HEK293 (cell line): ENCODE data around the gene SLC10A7.
"Not testable (repeated sequence)": the region's sequence is repeated elsewhere in the genome, so short reads cannot be mapped to it uniquely, and the experiment has no call there.

Experiments used
- CTCF ChIA-PET: fragments of 350-600 bp; formaldehyde crosslinking; extraction: SDS; loops from one replicate; lab custom pipeline; 2021; ENCODE audit warnings: antibody characterized with exemption; lab: Yijun Ruan, JAX
- POLR2A ChIA-PET: fragments of 300-600 bp; formaldehyde crosslinking; extraction: SDS; loops from one replicate; lab custom pipeline; 2020; ENCODE audit warnings: antibody characterized with exemption, inconsistent platforms; lab: Yijun Ruan, JAX
- H3K27ac ChIP-seq: fragments of 200-500 bp; sonication (Bioruptor generic); 2 replicates; pipeline ENCODE4 v1.5.1; 2014; ENCODE audit warnings: low read depth, low read length, control low read depth, inconsistent platforms; ENCODE audit errors: extremely low read depth
- H3K36me3 ChIP-seq, 2 experiments: fragments of 200-500 bp in 1 of 2; sonication (Bioruptor generic) in 1 of 2; 1 replicate in 1 of 2; 2 replicates in 1 of 2; pipeline ENCODE4 v1.5.1; 2014 to 2017; ENCODE audit warnings: inconsistent platforms in 2 of 2, low read length in 2 of 2; ENCODE audit not compliant: control insufficient read depth in 2 of 2, insufficient read depth in 1 of 2
- H3K4me1 ChIP-seq: fragments of 200-500 bp; sonication (Bioruptor generic); 2 replicates; pipeline ENCODE4 v1.5.1; 2014; ENCODE audit warnings: mild to moderate bottlenecking, low read length, inconsistent platforms; ENCODE audit not compliant: control insufficient read depth, insufficient read depth
- H3K4me3 ChIP-seq: 2 replicates; pipeline ENCODE4 v1.5.1; 2011; ENCODE audit warnings: low read depth, mild to moderate bottlenecking, control low read depth, low read length, moderate library complexity
- H3K9me3 ChIP-seq: fragments of 200-500 bp; sonication (Bioruptor generic); 2 replicates; pipeline ENCODE4 v1.5.1; 2014; ENCODE audit warnings: low read depth, low read length, inconsistent platforms; ENCODE audit not compliant: control insufficient read depth, insufficient read depth
- EGR2 ChIP-seq: fragments of 450-650 bp; formaldehyde crosslinking; IDR thresholded peaks from 2 replicates; pipeline ENCODE4 v1.5.1; 2016; ENCODE audit warnings: low read depth, missing biosample characterization, missing genetic modification characterization
- HIC1 ChIP-seq: fragments of 450-650 bp; formaldehyde crosslinking; IDR thresholded peaks from 2 replicates; pipeline ENCODE4 v1.5.1; 2016; ENCODE audit warnings: missing biosample characterization, missing genetic modification characterization
- YY1 ChIP-seq: fragments of 450-650 bp; formaldehyde crosslinking; IDR thresholded peaks from 2 replicates; pipeline ENCODE4 v1.5.1; 2018; ENCODE audit warnings: missing biosample characterization, missing genetic modification characterization
- ZBTB10 ChIP-seq: fragments of 450-650 bp; formaldehyde crosslinking; IDR thresholded peaks from 2 replicates; pipeline ENCODE4 v1.5.1; 2016; ENCODE audit warnings: missing biosample characterization, missing genetic modification characterization
- ZBTB17 ChIP-seq: fragments of 450-650 bp; formaldehyde crosslinking; IDR thresholded peaks from 2 replicates; pipeline ENCODE4 v1.5.1; 2016; ENCODE audit warnings: missing biosample characterization, missing genetic modification characterization
- ZBTB20 ChIP-seq: fragments of 450-650 bp; formaldehyde crosslinking; IDR thresholded peaks from 2 replicates; pipeline ENCODE4 v1.5.1; 2016; ENCODE audit warnings: missing biosample characterization, missing genetic modification characterization
- ZBTB26 ChIP-seq: fragments of 450-650 bp; formaldehyde crosslinking; optimal IDR thresholded peaks from 2 replicates; pipeline ENCODE3; 2016; ENCODE audit warnings: missing biosample characterization, mild to moderate bottlenecking, missing genetic modification characterization
- ZBTB48 ChIP-seq: fragments of 450-650 bp; formaldehyde crosslinking; IDR thresholded peaks from 2 replicates; pipeline ENCODE4 v1.5.1; 2016; ENCODE audit warnings: missing biosample characterization, missing genetic modification characterization
- ZBTB8A ChIP-seq: fragments of 450-650 bp; formaldehyde crosslinking; IDR thresholded peaks from 2 replicates; pipeline ENCODE4 v1.5.1; 2016; ENCODE audit warnings: missing biosample characterization, missing genetic modification characterization
- ZEB2 ChIP-seq: fragments of 450-650 bp; formaldehyde crosslinking; IDR thresholded peaks from 2 replicates; pipeline ENCODE4 v1.5.1; 2016; ENCODE audit warnings: missing biosample characterization, missing genetic modification characterization
- ZFHX2 ChIP-seq: fragments of 450-650 bp; formaldehyde crosslinking; conservative IDR thresholded peaks from 2 replicates; pipeline ENCODE4 v1.5.1; 2016; ENCODE audit warnings: missing biosample characterization, missing genetic modification characterization
- ZFP69B ChIP-seq: fragments of 450-650 bp; formaldehyde crosslinking; IDR thresholded peaks from 2 replicates; pipeline ENCODE4 v1.5.1; 2016; ENCODE audit warnings: missing biosample characterization, missing genetic modification characterization
- ZNF335 ChIP-seq: fragments of 450-650 bp; formaldehyde crosslinking; conservative IDR thresholded peaks from 2 replicates; pipeline ENCODE4 v1.5.1; 2016; ENCODE audit warnings: missing biosample characterization, missing genetic modification characterization
- ZNF341 ChIP-seq: fragments of 450-650 bp; formaldehyde crosslinking; IDR thresholded peaks from 2 replicates; pipeline ENCODE4; 2016; ENCODE audit warnings: low read depth, missing biosample characterization, missing genetic modification characterization
- ZNF692 ChIP-seq: fragments of 450-650 bp; formaldehyde crosslinking; IDR thresholded peaks from 2 replicates; pipeline ENCODE4 v1.5.1; 2016; ENCODE audit warnings: missing biosample characterization, missing genetic modification characterization

The SLC10A7 gene

GRCh38 chr4:146350114-146350513 lies 171.6 kb downstream of the SLC10A7 start:
- POLR2A ChIA-PET, CTCF ChIA-PET: not testable (repeated sequence)

More at GRCh38 chr4:146350114-146350513, 171.6 kb downstream of the SLC10A7 start:
- peak overlapping the region; percentile 38 for H3K4me3 ChIP-seq
- H3K36me3 ChIP-seq, H3K4me1 ChIP-seq, H3K9me3 ChIP-seq, H3K27ac ChIP-seq: not testable (repeated sequence)
- TF ChIP-seq ZBTB17 (tag by site-specific recombination) (0 out of 2 replicates have a peak, but pooled peaks have one; percentile 31), ZNF341 (tag by site-specific recombination) (peak; percentile 58), ZFHX2 (peak; percentile 50; the same call in 1 of the 2 replicates), ZEB2 (peak; percentile 39; the same call in 1 of the 2 replicates), ZBTB10 (0 out of 2 replicates have a peak, but pooled peaks have one; percentile 24), EGR2 (tag by site-specific recombination) (0 out of 2 replicates have a peak, but pooled peaks have one; percentile 43), ZNF692 (tag by site-specific recombination) (0 out of 2 replicates have a peak, but pooled peaks have one; percentile 39), ZBTB26 (tag by site-specific recombination) (peak; percentile 22), YY1 (tag by site-specific recombination) (0 out of 2 replicates have a peak, but pooled peaks have one; percentile 51), ZFP69B (tag by site-specific recombination) (peak; percentile 45; the same call in 1 of the 2 replicates), ZNF335 (peak; percentile 67), ZBTB48 (tag by site-specific recombination) (peak; percentile 84), ZBTB20 (tag by site-specific recombination) (peak; percentile 19; the same call in 1 of the 2 replicates), ZBTB8A (tag by site-specific recombination) (0 out of 2 replicates have a peak, but pooled peaks have one; percentile 16), HIC1 (tag by site-specific recombination) (0 out of 2 replicates have a peak, but pooled peaks have one; percentile 9)
